OCI-LY3 (cell line): ENCODE results near the gene NT5DC4.

Source experiments
- EZH2phosphoT487 ChIP-seq: fragments of 200-600 bp; shearing (Covaris generic); IDR thresholded peaks from 2 replicates; pipeline ENCODE4 v1.6.1; 2018; ENCODE audit warnings: antibody characterized with exemption, mixed run types, low read depth
- TF ChIP-seq, protein P1 (sequence below): fragments of 200-600, 300-600 bp; sonication (generic); IDR thresholded peaks from 2 replicates; pipeline ENCODE4 v1.5.1; 2014; ENCODE audit warnings: antibody characterized with exemption, low read length, low read depth

DNA sequence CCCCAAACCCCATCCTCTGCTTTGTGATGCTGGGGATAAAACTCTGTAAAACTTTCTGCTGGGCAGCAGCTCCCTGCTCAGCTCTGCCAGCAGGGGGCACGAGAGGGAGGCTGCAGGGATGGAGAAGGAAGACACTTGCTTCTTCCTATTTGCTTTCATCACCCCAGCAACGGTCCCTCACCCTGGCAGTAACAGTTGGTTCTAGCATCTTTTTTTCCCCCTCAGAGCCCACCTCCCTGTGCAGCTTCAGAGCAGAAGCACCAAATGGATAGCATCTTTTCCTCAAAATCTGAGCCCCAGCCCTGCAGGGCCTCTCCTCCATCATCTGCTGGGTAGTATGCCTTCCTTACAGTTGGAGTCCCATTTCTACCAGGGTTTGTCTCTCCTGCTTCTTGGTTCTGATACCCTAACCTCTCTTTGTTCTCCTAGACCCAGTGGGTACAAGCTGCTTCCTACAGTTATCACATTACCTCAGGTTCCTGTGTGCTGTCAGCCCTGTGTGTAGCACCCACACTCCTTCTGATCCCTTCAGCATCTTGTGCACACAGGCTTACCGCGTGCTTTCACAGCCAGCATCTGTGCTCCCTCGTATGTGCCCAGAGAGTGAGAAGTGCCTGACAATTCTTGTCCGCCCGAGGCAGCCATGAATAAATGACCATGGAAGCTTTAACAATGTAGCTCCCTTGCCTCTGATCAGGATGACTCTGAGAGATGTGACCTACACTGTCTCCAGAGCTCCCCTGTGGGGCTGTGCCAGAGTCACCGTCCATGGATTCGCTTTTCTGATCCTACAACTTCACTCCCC, 29.1 kb downstream of the NT5DC4 start:
- TF ChIP-seq, protein P1, sequence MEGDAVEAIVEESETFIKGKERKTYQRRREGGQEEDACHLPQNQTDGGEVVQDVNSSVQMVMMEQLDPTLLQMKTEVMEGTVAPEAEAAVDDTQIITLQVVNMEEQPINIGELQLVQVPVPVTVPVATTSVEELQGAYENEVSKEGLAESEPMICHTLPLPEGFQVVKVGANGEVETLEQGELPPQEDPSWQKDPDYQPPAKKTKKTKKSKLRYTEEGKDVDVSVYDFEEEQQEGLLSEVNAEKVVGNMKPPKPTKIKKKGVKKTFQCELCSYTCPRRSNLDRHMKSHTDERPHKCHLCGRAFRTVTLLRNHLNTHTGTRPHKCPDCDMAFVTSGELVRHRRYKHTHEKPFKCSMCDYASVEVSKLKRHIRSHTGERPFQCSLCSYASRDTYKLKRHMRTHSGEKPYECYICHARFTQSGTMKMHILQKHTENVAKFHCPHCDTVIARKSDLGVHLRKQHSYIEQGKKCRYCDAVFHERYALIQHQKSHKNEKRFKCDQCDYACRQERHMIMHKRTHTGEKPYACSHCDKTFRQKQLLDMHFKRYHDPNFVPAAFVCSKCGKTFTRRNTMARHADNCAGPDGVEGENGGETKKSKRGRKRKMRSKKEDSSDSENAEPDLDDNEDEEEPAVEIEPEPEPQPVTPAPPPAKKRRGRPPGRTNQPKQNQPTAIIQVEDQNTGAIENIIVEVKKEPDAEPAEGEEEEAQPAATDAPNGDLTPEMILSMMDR: peak; percentile 93
- TF ChIP-seq EZH2phosphoT487: no peak
